Retina (tissue), 1 donor: ENCODE measurements around the gene AUNIP.
"Not testable (repeated sequence)": the region's sequence is repeated elsewhere in the genome, so short reads cannot be mapped to it uniquely, and the experiment has no call there.

Source experiments
- DNase-seq: peaks from one replicate; pipeline ENCODE4 v3.0.0-alpha.2; 2016

Gene AUNIP

DNA sequence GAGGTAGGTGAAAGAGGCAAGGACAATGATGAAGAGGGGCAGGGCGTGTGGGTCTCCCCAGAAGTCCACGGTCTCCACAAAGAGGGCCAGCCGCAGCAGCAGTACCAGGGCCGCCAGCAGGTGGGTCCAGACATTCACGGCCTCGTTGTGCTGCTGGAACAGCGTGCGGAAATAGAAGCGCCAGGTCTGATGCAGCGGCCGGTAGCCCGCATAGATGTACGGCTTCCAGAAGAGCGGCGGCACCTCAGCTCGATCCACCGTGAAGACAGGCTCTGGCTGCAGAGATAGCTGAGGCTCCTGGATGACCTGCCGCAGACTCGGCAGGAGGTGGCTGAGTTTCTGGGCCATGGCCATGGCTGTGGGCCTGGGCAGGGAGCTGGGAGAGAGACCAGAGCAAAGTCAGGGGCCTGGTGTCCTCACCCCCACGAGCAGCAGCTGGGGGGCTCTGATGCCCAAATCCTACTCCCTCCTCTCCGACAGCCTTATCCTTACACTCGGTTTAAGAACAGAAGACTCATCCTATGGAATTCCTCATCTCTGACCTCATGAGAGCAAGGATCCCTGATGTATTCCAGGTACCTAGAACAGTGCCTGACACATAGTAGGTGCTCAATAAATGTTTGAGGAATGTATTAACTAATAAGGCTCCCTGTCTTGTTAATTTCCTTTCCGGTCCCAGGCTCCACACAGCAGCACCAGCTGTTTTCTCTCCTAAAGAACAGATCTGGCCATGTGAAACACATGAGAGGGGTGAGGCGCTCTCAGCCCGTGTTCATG, 4.4 kb upstream of the AUNIP start:
- no peak for DNase-seq

DNA sequence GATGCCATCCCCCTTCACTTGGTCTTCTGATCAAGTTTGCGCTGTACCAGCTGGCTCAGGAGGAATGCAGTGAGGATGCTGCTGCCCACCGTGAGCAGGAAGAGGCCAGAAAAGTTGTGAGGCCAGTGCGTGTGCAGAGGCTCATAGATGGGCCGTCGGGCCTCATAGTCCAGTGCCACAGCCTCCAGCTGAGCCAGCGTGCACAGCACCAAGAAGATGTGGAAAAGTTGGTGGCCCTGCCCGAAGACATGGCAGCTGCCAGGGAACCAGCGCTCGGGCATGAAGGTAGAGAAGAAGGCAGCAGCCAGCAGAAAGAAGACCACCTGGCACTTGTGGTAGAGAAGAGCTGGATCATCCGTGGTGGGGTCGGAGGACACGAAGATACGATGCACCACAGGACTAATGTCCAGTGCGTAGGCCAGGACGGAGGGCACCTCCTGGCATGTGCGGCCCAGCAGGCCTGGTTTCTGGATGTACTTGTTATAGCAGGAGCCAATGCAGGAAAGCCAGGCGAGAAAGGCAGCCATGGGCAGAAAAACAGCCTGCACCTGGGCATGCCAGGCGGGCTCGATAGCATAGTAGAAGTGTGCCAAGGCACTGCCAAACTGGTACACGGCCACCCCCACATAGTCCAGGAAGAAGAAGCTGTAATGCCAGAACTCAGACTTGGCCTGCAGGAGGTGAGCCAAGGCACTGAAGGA, 3.7 kb upstream of the AUNIP start:
- no peak for DNase-seq

DNA sequence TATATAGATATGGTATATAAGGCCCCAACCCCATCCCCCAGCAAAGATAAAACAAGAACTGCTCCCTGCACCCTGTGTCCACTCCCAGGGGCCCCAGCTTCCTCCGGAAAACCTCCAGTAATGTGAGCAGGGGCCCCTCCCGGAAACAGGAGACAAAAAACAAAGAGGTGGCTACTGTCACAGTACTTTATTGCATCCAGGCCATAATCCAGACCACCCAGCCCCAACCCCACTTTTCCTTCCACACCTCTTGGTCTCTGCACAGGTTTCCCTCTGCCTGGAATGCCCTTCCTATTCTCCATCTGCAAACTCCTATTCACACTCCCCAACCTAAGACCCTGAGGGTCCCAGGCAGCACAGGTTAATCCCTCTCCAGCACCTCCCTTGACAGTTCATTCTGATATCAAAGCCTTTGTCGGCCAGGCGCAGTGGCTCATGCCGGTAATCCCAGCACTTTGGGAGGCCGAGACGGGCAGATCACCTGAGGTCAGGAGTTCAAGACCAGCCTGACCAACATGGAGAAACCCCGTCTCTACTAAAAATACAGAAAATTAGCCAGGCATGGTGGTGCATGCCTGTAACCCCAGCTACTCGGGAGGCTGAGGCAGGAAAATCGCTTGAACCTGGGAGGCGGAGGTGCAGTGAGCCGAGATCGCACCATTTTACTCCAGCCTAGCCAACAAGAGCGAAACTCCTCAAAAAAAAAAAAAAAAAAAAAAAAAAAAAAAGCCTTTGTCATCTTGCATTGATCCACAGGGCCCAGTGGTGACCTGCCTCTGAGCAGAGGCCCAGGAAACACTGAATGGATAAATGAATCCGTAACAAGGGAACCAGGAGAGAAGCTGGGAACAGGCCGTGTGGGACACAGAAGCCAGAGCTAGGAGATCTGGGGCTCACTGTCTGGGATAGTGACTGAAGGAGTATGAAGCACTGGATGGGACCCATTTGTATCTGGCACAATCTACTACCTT, 2.3 kb upstream of the AUNIP start:
- no peak for DNase-seq

DNA sequence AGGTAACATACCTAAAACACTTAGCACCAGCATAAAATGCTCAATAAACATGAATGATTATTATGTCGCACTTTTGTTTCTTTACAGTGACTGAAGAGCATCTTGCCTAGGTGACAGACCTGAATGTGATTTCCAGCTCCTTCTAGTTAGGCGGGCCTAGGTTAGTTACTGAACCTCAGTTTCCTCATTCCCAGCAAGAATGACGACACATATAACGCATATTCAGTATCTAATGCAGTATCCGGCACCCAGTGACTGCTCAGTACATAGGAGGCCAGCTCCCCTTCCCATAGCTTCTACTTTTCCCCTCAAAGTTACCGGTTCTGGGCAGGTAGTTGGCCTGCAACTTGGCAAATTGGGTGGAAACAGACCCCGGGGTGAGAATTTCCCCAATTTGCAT, 763 bp downstream of the AUNIP start:
- no peak for DNase-seq

DNA sequence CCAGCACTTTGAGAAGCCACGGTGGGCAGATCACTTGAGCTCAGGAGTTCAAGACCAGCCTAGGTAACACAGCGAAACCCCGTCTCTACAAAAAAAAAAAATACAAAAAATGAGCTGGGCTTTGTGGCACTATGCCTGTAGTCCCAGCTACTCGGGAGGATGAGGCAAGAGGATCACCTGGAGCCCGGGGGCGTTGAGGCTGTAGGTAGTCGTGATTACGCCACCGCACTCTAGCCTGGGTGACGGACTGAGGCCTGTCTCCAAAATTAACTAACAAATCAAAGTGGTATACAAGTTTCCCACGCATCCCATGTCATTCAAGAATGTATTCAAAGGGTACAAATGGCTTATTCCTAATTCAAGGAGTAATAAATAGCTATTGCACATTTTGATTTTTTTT, 2.4 kb downstream of the AUNIP start:
- DNase-seq, result no peak

DNA sequence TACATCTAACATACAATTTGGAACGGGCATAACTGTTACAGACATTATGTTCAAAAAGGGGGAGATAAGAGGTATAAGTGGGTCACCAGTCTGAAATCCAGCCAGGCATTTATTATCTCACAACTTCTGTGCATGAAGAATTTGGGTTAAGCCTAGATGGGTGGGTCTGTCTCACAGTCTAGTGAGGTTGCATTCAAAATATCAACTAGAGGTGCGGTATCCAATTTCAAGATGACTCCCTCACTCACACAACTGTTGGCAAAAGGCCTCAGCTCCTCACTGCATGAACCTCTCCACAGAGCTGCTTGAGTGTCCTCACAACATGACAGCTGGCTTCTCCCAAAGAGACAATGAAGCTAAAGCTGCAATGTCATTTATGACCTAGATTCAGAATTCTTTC, 4.7 kb downstream of the AUNIP start:
- DNase-seq, result no peak

DNA sequence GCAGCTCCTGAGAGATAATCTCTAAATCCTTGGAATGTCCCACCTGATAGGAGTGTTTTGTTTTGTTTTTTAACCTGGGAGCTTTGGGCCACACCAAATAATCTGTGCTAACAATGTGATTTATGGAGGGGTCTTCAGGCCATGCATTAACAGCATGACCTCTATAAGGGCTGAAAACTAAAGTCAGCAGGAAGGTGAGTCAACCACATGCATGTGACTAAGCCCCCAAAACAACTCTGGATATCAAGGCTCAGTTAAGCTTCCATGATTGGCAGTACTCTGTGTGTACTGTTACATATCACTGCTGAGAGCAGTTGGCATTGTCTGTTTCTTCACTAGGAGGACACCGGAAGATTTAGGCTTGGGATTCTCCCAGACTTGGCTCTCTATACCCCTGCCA, 10.7 kb downstream of the AUNIP start:
- no peak for DNase-seq

DNA sequence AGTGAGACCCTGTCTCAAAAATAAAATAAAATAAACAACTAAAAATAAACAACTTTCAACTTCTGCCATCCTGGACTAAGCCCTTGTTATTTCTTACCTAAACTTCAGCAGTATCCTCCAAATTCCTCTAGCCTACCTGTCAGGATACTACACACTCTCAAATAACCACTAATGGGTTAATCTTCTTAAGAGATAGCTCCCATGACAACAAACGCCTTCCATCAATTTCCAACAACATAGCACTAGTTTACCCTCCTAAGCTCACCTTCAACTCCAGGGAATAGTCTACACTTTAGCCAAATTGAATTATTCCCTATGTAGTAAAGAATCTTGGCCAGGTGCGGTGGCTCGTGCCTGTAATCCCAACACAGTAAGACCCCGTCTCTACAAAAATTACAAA, 11.3 kb downstream of the AUNIP start:
- DNase-seq, result no peak

DNA sequence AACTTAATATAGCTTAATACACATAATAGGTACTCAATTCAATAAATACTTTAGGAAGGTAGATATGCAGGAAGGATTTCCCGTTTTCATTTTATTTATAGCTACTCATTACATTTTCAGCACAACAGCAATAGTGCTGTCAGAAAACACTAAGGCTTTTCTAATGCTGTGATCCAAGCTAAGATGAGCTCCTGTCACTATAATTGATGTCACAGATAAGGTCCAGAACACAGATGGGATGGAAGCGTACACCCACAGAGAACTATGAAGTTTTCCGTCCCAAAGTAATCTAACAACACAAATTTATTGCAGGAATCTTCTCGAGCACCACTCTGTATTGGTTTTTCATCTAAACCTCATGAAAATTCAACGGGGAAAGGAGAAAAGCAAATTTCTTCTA, 13.6 kb downstream of the AUNIP start:
- DNase-seq, result no peak

DNA sequence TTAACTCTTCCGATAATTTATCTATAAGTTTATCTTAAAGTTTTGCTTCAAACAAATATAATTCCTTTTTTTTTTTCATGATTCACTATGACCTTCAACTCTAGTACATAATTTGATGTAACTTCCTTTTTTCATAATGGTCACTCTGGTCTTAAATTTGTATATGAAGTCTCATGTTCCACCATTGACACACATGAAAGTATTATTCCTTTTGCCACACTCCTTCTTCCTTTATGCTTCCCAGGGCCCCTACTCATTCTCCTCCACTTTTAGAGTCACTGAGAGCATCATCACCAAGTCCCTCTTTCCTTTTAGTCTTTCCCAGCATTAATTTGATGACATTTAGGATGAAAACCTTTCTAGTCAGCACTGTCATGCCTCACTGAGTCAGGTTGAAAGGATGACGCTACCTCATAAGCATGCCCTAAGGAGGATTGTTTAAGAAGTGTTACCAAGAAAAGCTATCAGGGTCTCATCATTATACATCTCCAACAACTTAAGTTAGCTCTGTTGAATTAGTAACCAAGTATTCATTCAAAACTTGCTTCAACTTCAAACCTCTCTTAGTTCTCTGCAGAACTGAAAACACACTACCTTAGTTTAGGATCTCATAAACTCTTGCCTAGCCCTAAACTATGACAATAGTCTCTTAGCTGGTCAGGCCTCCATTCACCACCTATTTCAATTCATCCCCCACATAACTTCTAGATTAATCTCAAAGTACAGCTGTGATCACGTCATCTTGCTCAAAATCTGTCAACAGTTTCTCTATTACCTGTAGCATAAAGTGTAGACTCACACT, 14.5 kb downstream of the AUNIP start:
- DNase-seq, result no peak

DNA sequence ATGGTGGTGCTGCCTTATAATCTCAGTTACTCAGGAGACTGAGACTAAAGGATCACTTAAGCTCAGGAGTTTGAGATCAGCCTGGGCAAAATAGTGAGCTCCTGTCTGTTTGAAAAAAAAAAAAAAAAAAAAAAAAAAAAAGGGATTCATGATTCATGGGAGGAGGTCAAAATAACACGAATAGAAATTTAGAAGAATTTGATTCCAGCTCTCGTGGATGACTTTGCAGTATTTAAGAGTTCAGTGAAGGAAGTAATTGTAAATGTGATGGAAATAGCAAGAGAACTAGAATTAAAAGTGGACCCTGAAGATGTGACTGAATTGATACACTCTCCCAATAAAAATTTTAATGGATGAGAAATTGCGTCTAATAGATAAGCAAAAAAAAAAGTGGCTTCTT, 15.8 kb downstream of the AUNIP start:
- no peak for DNase-seq

DNA sequence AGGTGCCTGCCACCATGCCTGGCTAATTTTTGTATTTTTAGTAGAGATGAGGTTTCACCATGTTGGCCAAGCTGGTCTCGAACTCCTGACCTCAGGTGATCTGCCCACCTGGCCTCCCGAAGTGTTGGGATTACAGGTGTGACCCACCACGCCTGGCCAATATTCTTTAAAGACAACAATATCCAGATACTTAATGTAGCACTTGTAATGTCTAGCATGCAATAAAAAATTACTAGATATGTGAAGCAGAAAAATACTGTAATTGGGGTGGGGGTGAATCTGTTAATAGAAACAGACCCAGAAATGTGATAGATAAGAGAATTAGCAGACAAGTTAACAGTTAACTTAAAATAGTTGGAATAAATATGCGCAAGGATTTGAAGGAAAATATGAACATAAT, 19.4 kb downstream of the AUNIP start:
- DNase-seq, result not testable (repeated sequence)

DNA sequence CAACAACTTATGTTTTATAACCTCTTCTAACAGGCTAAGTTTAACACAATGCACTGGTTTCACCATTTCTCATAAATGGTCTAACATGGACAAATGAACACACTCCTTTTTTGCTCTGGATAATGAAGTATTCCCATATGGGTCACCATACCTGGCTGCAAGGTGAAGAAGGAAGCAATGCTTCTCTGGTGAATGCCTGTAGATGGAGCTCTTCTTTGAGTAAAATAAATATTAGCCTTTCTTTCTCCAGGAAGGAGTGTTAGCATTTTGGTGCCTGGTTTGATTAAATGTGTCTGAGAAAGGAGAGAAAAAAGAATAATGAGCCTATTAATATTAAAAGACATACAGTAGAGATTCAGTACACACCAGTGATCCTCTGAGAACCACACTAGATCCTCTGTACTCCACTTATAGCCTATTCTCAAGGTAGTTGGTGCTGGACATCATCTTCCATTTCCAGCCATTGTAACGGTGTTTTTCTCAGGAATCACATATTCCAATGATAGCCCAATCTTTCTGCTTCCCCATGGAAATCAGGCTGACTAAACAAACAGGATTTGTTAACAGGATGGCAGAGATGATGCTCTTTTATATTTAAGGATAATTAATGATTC, 21.9 kb downstream of the AUNIP start:
- DNase-seq, result no peak

DNA sequence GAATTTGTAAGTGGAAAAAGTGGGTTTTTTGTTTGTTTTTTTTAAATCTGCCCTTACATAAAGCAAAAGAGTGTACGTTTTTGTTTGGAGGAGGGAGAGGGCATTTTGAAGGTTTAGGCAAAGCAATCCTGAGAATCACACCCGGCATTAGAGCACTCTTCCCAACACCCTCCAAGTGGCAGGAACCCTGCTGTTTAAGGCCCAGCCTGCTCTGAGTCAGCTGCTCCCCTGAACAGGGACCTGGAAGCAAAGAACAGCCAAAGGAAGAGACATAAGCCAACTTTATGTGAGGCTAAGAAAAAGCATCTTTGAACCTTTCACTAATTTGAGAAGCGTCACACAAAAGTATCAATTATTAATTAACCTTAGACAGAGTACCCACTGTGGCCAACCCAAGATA, 22.6 kb downstream of the AUNIP start:
- no peak for DNase-seq

DNA sequence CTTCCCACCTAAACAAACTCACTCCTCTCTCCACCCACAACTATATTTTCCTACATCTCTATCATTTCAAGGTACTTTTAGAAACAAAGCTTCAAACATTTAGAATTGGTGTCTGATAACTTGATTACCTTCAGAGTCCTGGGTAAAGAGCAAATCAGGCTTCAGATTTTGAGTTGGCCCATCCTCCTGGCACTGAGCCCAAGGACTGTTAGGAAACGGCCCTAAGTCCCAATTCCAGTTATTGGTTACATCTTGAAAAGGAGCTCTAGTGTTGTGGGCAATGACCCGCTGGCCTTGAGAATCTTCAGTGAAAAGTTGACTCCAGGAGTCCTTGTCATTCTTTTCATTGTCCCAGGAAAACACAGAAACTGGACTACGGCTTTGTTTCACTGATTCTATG, 24.4 kb downstream of the AUNIP start:
- DNase-seq, result no peak

DNA sequence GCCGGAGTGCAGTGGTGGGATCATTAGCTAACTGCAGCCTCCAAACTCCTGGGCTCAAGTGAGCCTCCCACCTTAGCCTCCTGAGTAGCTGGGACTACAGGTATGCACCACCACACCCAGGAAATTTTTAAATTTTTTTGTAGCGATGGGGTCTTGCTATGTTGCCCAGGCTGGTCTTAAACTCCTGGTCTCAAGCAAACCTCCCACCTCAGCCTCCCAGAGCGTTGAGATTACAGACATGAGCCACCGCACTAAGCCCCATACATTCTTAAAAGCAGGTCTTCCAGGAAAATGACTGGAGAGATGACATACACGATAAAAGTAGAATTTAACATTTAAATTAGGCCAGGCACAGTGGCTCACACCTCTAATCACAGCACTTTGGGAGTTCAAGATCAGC, 26.1 kb downstream of the AUNIP start:
- no peak for DNase-seq

DNA sequence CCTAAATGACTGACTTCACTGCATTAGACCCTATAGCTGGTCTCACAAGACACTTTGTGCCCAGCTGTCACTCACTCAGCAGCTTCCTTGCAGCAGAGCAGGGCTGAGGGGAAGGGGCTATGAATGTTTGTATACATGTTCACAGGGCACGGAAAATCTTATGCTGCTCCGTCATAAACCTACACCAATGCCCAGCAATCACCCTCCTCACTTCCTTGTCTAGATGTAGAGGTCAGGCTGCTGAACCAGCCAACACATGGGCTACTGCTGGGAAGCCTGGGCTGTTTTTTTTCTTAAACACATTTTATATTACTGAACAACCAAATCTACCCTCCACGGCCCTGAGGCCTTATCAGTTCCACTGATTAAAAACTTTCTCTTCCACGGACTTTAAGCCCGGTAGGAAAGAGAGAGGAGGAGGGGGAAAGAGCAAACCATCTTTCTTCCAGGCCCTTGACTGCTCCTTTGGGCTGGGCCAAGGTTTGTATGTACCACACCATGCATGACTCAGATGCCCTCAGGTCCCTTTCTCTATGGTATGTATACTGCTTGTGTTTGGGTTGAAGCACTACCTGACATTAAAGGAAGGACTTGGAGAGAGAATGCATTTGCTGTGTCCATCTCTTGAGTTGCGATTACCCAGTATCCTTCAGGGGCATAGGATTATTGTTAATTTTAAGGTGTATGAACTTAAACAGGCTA, 26.8 kb downstream of the AUNIP start:
- no peak for DNase-seq

DNA sequence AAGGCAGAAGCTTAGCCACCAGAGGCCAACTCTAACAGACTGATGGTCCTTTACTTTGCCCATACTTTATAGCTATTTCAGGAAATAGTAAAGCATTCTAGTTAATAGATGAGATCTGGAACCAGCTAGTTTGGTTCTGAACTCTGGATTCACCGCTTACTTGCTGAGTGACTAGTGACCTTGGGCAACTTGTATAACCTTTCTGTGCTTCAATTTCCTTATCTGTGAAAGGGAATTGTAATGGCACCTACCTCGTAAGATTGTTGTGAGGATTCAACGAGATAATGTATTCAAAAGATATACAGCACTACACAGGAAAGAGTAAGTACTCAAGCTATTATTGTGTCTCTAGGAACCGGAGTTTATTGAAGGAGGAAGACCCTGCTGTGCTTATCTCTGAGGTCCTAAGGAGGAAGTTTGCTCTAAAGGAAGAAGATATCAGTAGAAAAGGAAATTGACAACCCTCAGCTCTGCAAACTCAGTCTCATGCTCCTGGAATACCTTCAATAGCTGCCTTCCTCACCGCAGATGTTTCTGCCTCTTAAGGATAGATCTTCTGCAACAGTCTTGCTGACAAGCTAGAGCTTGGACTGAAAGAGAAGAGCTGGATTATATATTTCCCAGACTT, 27.6 kb downstream of the AUNIP start:
- no peak for DNase-seq

DNA sequence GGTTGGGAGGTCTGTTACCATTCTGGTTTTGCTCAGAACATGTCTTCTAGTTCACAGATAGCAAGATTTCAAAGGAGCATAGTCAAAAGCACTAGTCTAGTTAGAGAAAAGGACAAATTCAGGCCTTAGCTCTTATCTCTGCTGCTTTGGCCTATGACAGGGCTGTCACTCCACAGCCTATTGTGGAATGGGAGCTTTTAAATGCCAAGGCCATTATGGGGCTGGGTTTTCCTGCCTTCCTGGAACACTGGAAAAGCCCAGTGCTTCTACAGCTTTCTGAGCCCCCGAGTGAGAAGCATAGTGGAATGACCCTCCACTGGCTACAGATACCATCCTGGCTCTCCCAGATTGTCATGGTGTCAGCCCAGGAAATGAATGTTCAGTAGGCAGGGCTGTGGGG, 30.2 kb downstream of the AUNIP start:
- no peak for DNase-seq

DNA sequence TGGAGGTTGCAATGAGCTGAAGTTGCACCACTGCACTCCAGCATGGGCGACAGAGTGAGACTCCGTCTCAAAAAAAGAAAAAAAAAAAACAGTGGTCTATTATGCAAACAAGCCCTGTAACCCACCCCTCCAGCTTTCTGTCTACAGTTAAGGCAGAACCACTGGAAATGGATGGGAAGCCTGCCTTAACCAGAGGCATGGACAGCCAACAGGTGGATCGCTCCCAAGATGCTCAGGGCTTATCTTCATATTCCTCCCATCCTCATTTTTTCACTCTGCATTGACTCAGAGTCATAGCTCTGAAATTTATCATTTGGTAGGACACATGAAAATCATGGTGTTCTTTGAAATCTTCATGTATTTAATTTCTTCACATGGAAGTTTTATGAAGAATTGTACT, 30.8 kb downstream of the AUNIP start:
- no peak for DNase-seq

DNA sequence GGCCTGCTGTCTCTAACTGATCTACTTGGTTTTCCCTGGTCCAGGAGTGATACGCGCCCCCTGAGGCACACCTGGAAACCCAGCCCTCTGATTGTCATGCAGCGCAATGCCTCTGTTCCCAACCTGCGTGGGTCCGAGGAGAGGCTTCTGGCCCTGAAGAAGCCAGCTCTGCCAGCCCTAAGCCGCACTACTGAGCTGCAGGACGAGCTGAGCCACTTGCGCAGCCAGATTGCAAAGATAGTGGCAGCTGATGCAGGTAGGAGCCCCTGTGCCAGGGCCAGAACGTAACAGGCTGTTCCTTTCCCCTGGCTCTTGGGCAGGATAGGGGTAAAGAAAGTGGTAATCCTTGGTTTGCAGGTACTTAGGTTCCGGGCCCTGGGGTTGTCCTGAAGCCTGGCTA, 32.7 kb downstream of the AUNIP start:
- DNase-seq, result no peak
